ENCODE data around the gene NME7.

GRCh38 chr1:169234780-169235179 lies 132.8 kb downstream of the NME7 start:
- TF ChIP-seq CTCF (IDR thresholded peaks at IDR 0.05) (no peak), POLR2AphosphoS5 (IDR thresholded peaks at IDR 0.05) (no peak)

All from sigmoid colon (tissue), 4 donors.